Suprapubic skin (tissue), 4 donors: ENCODE data around the gene FLOT2. TPM values are rescaled to one million over a fixed set of nuclear protein-coding genes. Genes with fewer than 3 reads are reported as not detected.

Experiments
- DNase-seq, 2 donors: peaks; one replicate each; pipeline ENCODE4 v3.0.0-alpha.2; 2019; ENCODE audit warnings: low spot score in 2 of 2
- H3K27ac ChIP-seq: fragments of 200-600 bp; sonication (generic); one replicate; pipeline ENCODE4 v1.5.1; 2019
- H3K27me3 ChIP-seq: fragments of 200-600 bp; sonication (generic); one replicate; pipeline ENCODE4 v1.5.1; 2019
- H3K36me3 ChIP-seq: fragments of 200-600 bp; sonication (generic); one replicate; pipeline ENCODE4 v1.5.1; 2019
- H3K4me1 ChIP-seq: fragments of 200-600 bp; sonication (generic); one replicate; pipeline ENCODE4 v1.5.1; 2019
- H3K4me3 ChIP-seq: fragments of 200-600 bp; sonication (generic); one replicate; pipeline ENCODE4 v1.5.1; 2019; ENCODE audit warnings: mild to moderate bottlenecking
- H3K9me3 ChIP-seq: fragments of 200-600 bp; sonication (generic); one replicate; pipeline ENCODE4 v1.5.1; 2019
- CTCF ChIP-seq, 2 donors: fragments of 200-600 bp in 1 of 2; fragments of 450-650 bp in 1 of 2; sonication (generic) in 1 of 2; IDR thresholded peaks; one replicate each; pipeline ENCODE4 v1.5.1; 2016 to 2019; ENCODE audit warnings: antibody characterized with exemption in 2 of 2, mild to moderate bottlenecking in 1 of 2, moderate library complexity in 1 of 2
- EP300 ChIP-seq: sonication (generic); formaldehyde crosslinking; IDR thresholded peaks from one replicate; pipeline ENCODE4 v1.6.1; 2017; ENCODE audit warnings: antibody characterized with exemption
- POLR2A ChIP-seq, 2 donors: fragments of 450-650 bp; IDR thresholded peaks; one replicate each; pipeline ENCODE4 v1.6.1; 2017; ENCODE audit warnings: antibody characterized with exemption in 2 of 2, mild to moderate bottlenecking in 2 of 2, moderate library complexity in 2 of 2
- POLR2AphosphoS5 ChIP-seq, 3 donors: sonication (generic); formaldehyde crosslinking; IDR thresholded peaks; one replicate each; pipeline ENCODE4 v1.6.1; 2017; ENCODE audit warnings: antibody characterized with exemption in 3 of 3
- WGBS: methylation state at CpG from one replicate; pipeline ENCODE4 v1.1.5; 2018; 5-methylcytosine and 5-hydroxymethylcytosine counted together
- total RNA-seq, 4 donors: library from RNA; depleted of rRNA; stranded (reverse); fragments of >200 nt; gene quantifications; one replicate each; pipeline ENCODE4 v1.1.0, GENCODE V29; 2016

Gene FLOT2
- total RNA-seq, 4 donors from 2014 or later, result 41.7 to 57.5 (median 52.3) TPM

GRCh38 chr17:28902819-28903545 is 5.4 kb upstream of the FLOT2 start, which contains the start of gene DHRS13:
DHRS13 (minus strand) TSS chr17:28903079; CDS start chr17:28902944, 135 bp downstream.
- WGBS, result 3% methylated on average over 7 of the region's 55 CpGs
- Histone ChIP-seq H3K27me3 (no peaks in the 10 kb centered on the region), H3K4me1 (peaks cover 59% of the 10 kb centered on the region), H3K9me3 (no peaks in the 10 kb centered on the region), H3K36me3 (peaks cover 21% of the 10 kb centered on the region), H3K27ac (peak within 1 kb of the TSS; percentile 89), H3K4me3 (peak within 1 kb of the TSS; percentile 86)
- peak; percentile 87 to 90 for DNase-seq
- no peak for TF ChIP-seq POLR2A (IDR thresholded peaks at IDR 0.05)
- peak in 1 of 3 donors; percentile 23 for TF ChIP-seq POLR2AphosphoS5 (IDR thresholded peaks at IDR 0.05)
- no peak for TF ChIP-seq EP300
- TF ChIP-seq CTCF (IDR thresholded peaks at IDR 0.05), result peak; percentile 66 to 95

- Histone ChIP-seq H3K4me3 (peak overlapping the region; percentile 86), H3K27me3 (no peaks in the 10 kb centered on the region), H3K4me1 (peaks cover 54% of the 10 kb centered on the region), H3K9me3 (no peaks in the 10 kb centered on the region), H3K36me3 (peaks cover 17% of the 10 kb centered on the region), H3K27ac (peak overlapping the region; percentile 89)
- WGBS, result 8% methylated on average over 37 of the region's 62 CpGs
- TF ChIP-seq POLR2A (IDR thresholded peaks at IDR 0.05), result no peak
- TF ChIP-seq POLR2AphosphoS5 (IDR thresholded peaks at IDR 0.05), result no peak
- no peak for TF ChIP-seq EP300
- no peak for TF ChIP-seq CTCF (IDR thresholded peaks at IDR 0.05)
- DNase-seq, result no peak
These were observed 4.6 kb upstream of the FLOT2 start for GRCh38 chr17:28901866-28902818.

- Histone ChIP-seq H3K4me1 (peaks cover 57% of the 10 kb centered on the region), H3K9me3 (no peaks in the 10 kb centered on the region), H3K4me3 (peak overlapping the region; percentile 86), H3K36me3 (peaks cover 7% of the 10 kb centered on the region), H3K27ac (no peak overlapping the region), H3K27me3 (no peaks in the 10 kb centered on the region)
- TF ChIP-seq CTCF (IDR thresholded peaks at IDR 0.05) (no peak), EP300 (no peak), POLR2AphosphoS5 (IDR thresholded peaks at IDR 0.05) (no peak), POLR2A (IDR thresholded peaks at IDR 0.05) (no peak)
- peak in 1 of 2 donors; percentile 66 for DNase-seq
- 95% methylated on average over 19 of the region's 24 CpGs for WGBS
These were observed 3.6 kb upstream of the FLOT2 start for GRCh38 chr17:28900986-28901726.

GRCh38 chr17:28899212-28899815 is 1.8 kb upstream of the FLOT2 start:
- peak in 1 of 2 donors; percentile 29 for DNase-seq
- 79% methylated on average over 5 of the region's 5 CpGs for WGBS
- no peak overlapping the region for H3K27ac ChIP-seq
- no peaks in the 10 kb centered on the region for H3K36me3 ChIP-seq
- H3K4me1 ChIP-seq, result peaks cover 63% of the 10 kb centered on the region
- TF ChIP-seq POLR2A (IDR thresholded peaks at IDR 0.05) (no peak), POLR2AphosphoS5 (IDR thresholded peaks at IDR 0.05) (no peak), EP300 (no peak), CTCF (IDR thresholded peaks at IDR 0.05) (no peak)
- H3K27me3 ChIP-seq, result no peaks in the 10 kb centered on the region
- H3K9me3 ChIP-seq, result no peaks in the 10 kb centered on the region
- H3K4me3 ChIP-seq, result no peak overlapping the region
